Measurements from ENCODE around the gene CASS4. TPM values are rescaled to one million over a fixed set of nuclear protein-coding genes. Genes with fewer than 3 reads are reported as not detected.
"Not testable (repeated sequence)": the region's sequence is repeated elsewhere in the genome, so short reads cannot be mapped to it uniquely, and the experiment has no call there.

Gene CASS4
- total RNA-seq, 2 donors from 2014 or later: not detected

- Histone ChIP-seq H3K27ac (ENCODE audit: low read depth, low read length) (no peak overlapping the region), H3K4me1 (ENCODE audit: control insufficient read depth, insufficient read depth, low read length) (peaks cover 4% of the 10 kb centered on the region), H3K9me3 (ENCODE audit: control insufficient read depth, low read length) (no peaks in the 10 kb centered on the region), H3K36me3 (ENCODE audit: control insufficient read depth, insufficient read depth, low read length) (peaks cover 85% of the 10 kb centered on the region), H3K4me3 (ENCODE audit: low read length) (no peak overlapping the region), H3K9ac (ENCODE audit: extremely low read depth, low read length, poor library complexity, severe bottlenecking) (no peak overlapping the region), H3K27me3 (ENCODE audit: control insufficient read depth, insufficient read depth, low read length, poor library complexity, severe bottlenecking) (no peaks in the 10 kb centered on the region)
- Mint-ChIP-seq H3K27me3 (ENCODE audit: insufficient read depth) (no peaks in the 10 kb centered on the region), H3K9me3 (no peaks in the 10 kb centered on the region), H3K4me3 (no peak overlapping the region), H3K36me3 (ENCODE audit: low read depth) (peaks cover 72% of the 10 kb centered on the region), H3K4me1 (peaks cover 22% of the 10 kb centered on the region), H3K27ac (no peak overlapping the region)
- no peak for DNase-seq
- TF ChIP-seq CTCF (conservative IDR thresholded peaks at IDR 0.05): no peak
- 93 to 96% methylated on average over 6 of the region's 6 CpGs for WGBS, 2 experiments (ENCODE audit: insufficient coverage in 1 of 2, insufficient read length in 1 of 2)
Observed at GRCh38 chr20:56386219-56386618, 25.8 kb upstream of the CASS4 start.

DNA sequence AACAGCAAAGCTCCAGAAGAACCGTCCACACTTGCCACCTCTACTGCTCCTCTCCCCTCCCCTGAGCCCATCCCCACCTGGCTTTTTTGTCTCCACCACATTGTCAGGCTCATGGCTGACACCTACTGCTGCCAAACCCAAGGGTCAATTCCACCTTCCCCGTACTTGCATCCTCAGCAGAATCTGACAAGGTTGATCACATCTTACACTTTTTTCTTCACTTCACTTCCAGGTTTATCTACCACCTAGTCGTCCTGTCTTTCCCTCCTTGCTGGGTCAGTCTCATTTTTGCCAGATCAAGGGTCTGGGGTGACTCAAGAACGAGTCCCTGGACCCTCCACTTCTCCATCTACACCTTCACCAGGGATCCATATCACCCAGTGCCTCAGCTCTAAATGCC lies 23.2 kb upstream of the CASS4 start:
- H3K36me3 ChIP-seq (ENCODE audit: control insufficient read depth, insufficient read depth, low read length): peaks cover 60% of the 10 kb centered on the region
- H3K9me3 ChIP-seq (ENCODE audit: control insufficient read depth, low read length): no peaks in the 10 kb centered on the region
- no peak overlapping the region for H3K27ac ChIP-seq (ENCODE audit: low read depth, low read length)
- H3K9ac ChIP-seq (ENCODE audit: extremely low read depth, low read length, poor library complexity, severe bottlenecking): no peak overlapping the region
- Mint-ChIP-seq H3K36me3 (ENCODE audit: low read depth) (peaks cover 49% of the 10 kb centered on the region), H3K4me3 (no peak overlapping the region), H3K27ac (no peak overlapping the region), H3K9me3 (no peaks in the 10 kb centered on the region), H3K27me3 (ENCODE audit: insufficient read depth) (no peaks in the 10 kb centered on the region), H3K4me1 (peaks cover 22% of the 10 kb centered on the region)
- H3K4me3 ChIP-seq (ENCODE audit: low read length): no peak overlapping the region
- peaks cover 4% of the 10 kb centered on the region for H3K4me1 ChIP-seq (ENCODE audit: control insufficient read depth, insufficient read depth, low read length)
- DNase-seq: no peak
- WGBS, 2 experiments (ENCODE audit: insufficient coverage in 1 of 2, insufficient read length in 1 of 2): 74 to 87% methylated on average over 4 of the region's 4 CpGs
- no peaks in the 10 kb centered on the region for H3K27me3 ChIP-seq (ENCODE audit: control insufficient read depth, insufficient read depth, low read length, poor library complexity, severe bottlenecking)
- TF ChIP-seq CTCF (conservative IDR thresholded peaks at IDR 0.05): no peak

DNA sequence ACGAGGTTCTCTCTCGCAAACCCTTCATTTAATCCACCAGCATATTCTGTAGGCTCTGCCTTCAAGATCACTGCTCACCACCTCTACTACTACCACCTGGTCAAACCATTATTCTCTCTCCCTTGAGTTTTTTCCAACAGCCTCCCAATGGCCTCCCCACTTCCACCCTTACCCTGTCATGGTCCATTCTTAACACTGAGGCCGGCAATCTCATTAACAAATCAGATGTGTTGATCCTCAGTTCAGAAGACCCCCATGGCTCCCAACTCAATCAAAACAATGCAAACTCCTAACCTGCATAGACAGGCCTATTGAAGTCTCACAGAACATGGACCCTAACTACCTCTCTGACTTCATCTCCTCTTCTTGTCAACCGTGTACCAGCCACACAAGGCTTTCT lies 22.3 kb upstream of the CASS4 start:
- Histone ChIP-seq H3K36me3 (ENCODE audit: control insufficient read depth, insufficient read depth, low read length) (peaks cover 51% of the 10 kb centered on the region), H3K9ac (ENCODE audit: extremely low read depth, low read length, poor library complexity, severe bottlenecking) (no peak overlapping the region), H3K27ac (ENCODE audit: low read depth, low read length) (no peak overlapping the region), H3K4me3 (ENCODE audit: low read length) (peak overlapping the region; percentile 98), H3K9me3 (ENCODE audit: control insufficient read depth, low read length) (no peaks in the 10 kb centered on the region), H3K27me3 (ENCODE audit: control insufficient read depth, insufficient read depth, low read length, poor library complexity, severe bottlenecking) (no peaks in the 10 kb centered on the region), H3K4me1 (ENCODE audit: control insufficient read depth, insufficient read depth, low read length) (peaks cover 4% of the 10 kb centered on the region)
- no peaks in the 10 kb centered on the region for H3K9me3 Mint-ChIP-seq
- 92 to 99% methylated on average over 4 of the region's 4 CpGs for WGBS, 2 experiments (ENCODE audit: insufficient coverage in 1 of 2, insufficient read length in 1 of 2)
- DNase-seq: no peak
- peaks cover 44% of the 10 kb centered on the region for H3K36me3 Mint-ChIP-seq (ENCODE audit: low read depth)
- TF ChIP-seq CTCF (conservative IDR thresholded peaks at IDR 0.05): no peak
- peaks cover 22% of the 10 kb centered on the region for H3K4me1 Mint-ChIP-seq
- H3K4me3 Mint-ChIP-seq: no peak overlapping the region
- no peaks in the 10 kb centered on the region for H3K27me3 Mint-ChIP-seq (ENCODE audit: insufficient read depth)
- H3K27ac Mint-ChIP-seq: peak overlapping the region; percentile 2

GRCh38 chr20:56390396-56390795 lies 21.7 kb upstream of the CASS4 start:
- peaks cover 22% of the 10 kb centered on the region for H3K4me1 Mint-ChIP-seq
- H3K9me3 Mint-ChIP-seq; H3K27me3 ChIP-seq (ENCODE audit: control insufficient read depth, insufficient read depth, low read length, poor library complexity, severe bottlenecking); H3K9ac ChIP-seq (ENCODE audit: extremely low read depth, low read length, poor library complexity, severe bottlenecking); DNase-seq; H3K27ac Mint-ChIP-seq; H3K9me3 ChIP-seq (ENCODE audit: control insufficient read depth, low read length); H3K27me3 Mint-ChIP-seq (ENCODE audit: insufficient read depth); H3K27ac ChIP-seq (ENCODE audit: low read depth, low read length); H3K4me3 Mint-ChIP-seq; H3K4me1 ChIP-seq (ENCODE audit: control insufficient read depth, insufficient read depth, low read length): not testable (repeated sequence)
- H3K36me3 ChIP-seq (ENCODE audit: control insufficient read depth, insufficient read depth, low read length): peaks cover 47% of the 10 kb centered on the region
- peak overlapping the region; percentile 98 for H3K4me3 ChIP-seq (ENCODE audit: low read length)
- WGBS, 2 experiments (ENCODE audit: insufficient coverage in 1 of 2, insufficient read length in 1 of 2): 92% methylated on average over 9 of the region's 9 CpGs; no CpG with 5 or more reads in 1 of the 2 experiments
- H3K36me3 Mint-ChIP-seq (ENCODE audit: low read depth): peaks cover 45% of the 10 kb centered on the region
